ENCODE data around the gene WDR45B.
"Not testable (repeated sequence)": the region's sequence is repeated elsewhere in the genome, so short reads cannot be mapped to it uniquely, and the experiment has no call there.

The WDR45B gene

GRCh38 chr17:82577300-82577699, 70.9 kb downstream of the WDR45B start:
- no peak for DNase-seq

GRCh38 chr17:82575581-82576221, 72.5 kb downstream of the WDR45B start:
- DNase-seq: not testable (repeated sequence)

- no peak for DNase-seq
Measured at GRCh38 chr17:82574041-82574440, 74.2 kb downstream of the WDR45B start.

- DNase-seq: no peak
Measured at GRCh38 chr17:82571855-82572254, 76.4 kb downstream of the WDR45B start.

GRCh38 chr17:82570277-82570676, 78.0 kb downstream of the WDR45B start:
- DNase-seq: no peak

- no peak for DNase-seq
Measured at GRCh38 chr17:82569621-82570020, 78.6 kb downstream of the WDR45B start.

GRCh38 chr17:82568997-82569393, 79.2 kb downstream of the WDR45B start:
- DNase-seq: no peak

- DNase-seq: no peak
Measured at GRCh38 chr17:82567286-82567685, 81.0 kb downstream of the WDR45B start.

- no peak for DNase-seq
Measured at GRCh38 chr17:82566129-82566960, 81.9 kb downstream of the WDR45B start.

GRCh38 chr17:82565551-82565950, 82.7 kb downstream of the WDR45B start:
- no peak for DNase-seq
